Right lung (tissue), 10 donors: Measurements from ENCODE around the gene RMRP. TPM values are rescaled to one million over a fixed set of nuclear protein-coding genes. Genes with fewer than 3 reads are reported as not detected.
A peak's percentile ranks its signal among the peaks of the same experiment; 100 is the strongest.

Experiments used
- DNase-seq, 2 donors: peaks; one replicate each; pipeline ENCODE4 v3.0.0-alpha.2; 2013
- long read RNA-seq, 8 donors: transcript quantifications; one replicate each; lab custom pipeline, GENCODE V29; 2026
- polyA plus RNA-seq, 5 donors: library from polyadenylated mRNA; unstranded; fragments of 120-200 nt; gene quantifications; one replicate each; pipeline versions ENCODE4 v1.2.1 to v1.2.3, GENCODE V29; 2013; ENCODE audit warnings: inconsistent platforms in 1 of 5, low replicate concordance in 1 of 5; ENCODE audit not compliant: insufficient read length in 5 of 5, insufficient read depth in 1 of 5

Gene RMRP
- polyA plus RNA-seq = 1 to 10 TPM in 1 of 5 donors, not detected in 4; 4.1 TPM
- long read RNA-seq, donor 1 = 0 reads
- long read RNA-seq, donor 2 = 0 reads
- long read RNA-seq, donor 3 = 0 reads
- long read RNA-seq, donor 4 = 0 reads
- long read RNA-seq, donor 5 = 0 reads
- long read RNA-seq, donor 6 = 0 reads
- long read RNA-seq, donor 7 = 0 reads
- long read RNA-seq, donor 8 = 0 reads

DNA sequence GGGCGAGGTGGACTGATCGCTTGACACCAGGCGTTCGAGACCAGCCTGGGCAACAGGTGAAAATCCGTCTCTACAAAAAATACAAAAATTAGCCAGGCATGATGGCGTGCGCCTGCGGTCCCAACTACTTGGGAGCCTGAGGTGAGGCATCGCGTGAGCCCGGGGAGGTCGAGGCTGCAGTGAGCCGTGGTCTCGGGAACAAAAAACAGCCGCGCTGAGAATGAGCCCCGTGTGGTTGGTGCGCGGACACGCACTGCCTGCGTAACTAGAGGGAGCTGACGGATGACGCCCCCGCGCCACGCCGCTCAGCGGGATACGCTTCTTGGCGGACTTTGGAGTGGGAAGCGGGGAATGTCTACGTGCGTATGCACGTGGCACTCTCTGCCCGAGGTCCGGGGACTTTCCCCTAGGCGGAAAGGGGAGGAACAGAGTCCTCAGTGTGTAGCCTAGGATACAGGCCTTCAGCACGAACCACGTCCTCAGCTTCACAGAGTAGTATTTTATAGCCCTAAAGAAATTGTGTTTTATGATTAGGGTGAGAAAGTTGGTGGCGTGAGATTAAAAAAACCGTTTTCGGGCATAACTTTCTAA is at the start of gene RMRP:
Gene RMRP, minus strand, starts transcription at position 474 of the 591 bp plus-strand sequence.
- DNase-seq = peak; percentile 98 to 99

GRCh38 chr9:35706951-35707350 is 49.1 kb upstream of the RMRP start:
- DNase-seq = no peak

DNA sequence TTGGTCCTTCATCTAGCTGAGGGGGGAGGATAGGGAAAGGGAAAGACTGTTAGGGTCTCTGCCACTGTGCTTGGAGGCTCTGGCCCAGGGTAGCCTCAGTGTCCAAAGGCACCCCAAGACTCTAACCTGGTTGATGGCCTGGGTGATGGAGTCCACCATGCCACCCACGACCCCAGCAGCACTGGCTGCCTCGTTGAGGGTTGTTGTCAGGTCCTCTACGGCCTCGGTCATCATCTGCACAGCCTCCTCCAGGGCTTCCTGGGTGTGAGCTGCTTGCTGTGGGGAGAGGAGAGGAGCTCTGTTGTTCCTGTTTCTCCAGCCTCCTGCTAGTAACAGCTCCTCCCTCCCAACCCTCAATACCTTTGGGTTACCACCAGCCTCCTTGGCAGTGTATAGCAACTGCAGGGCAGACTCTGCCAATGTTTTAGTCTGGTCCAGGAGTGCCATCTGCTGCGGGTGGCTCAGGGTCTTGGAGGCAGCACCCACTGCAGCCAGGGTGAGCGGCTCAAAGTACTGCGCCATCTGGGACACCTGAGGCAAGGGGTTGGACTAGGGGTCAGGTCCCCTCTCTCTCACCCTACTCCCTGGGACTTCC is 48.1 kb upstream of the RMRP start:
- no peak for DNase-seq

DNA sequence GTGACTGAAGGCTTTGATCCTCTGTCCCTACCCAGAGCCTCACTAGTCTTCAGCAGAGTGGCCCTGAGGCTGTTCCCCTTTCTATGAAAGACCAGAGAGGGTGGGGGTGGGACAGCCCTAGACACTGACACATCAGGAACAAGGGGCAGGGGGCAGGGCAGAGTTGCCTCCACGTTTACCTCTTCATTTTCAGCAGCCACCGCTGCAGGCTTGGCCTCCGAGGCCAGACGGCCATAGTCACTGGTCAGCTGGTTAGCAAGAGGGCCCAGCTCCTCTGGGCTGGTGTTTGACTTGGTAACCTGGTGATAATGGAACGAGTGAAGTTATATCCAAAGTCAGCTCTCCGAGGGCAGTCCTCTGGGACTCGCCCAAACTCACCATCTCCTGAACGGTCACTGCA is 47.6 kb upstream of the RMRP start:
- DNase-seq = no peak

- no peak for DNase-seq
These were observed 46.3 kb upstream of the RMRP start for GRCh38 chr9:35703906-35704672.

- no peak for DNase-seq
These were observed 44.9 kb upstream of the RMRP start for GRCh38 chr9:35702696-35703095.

DNA sequence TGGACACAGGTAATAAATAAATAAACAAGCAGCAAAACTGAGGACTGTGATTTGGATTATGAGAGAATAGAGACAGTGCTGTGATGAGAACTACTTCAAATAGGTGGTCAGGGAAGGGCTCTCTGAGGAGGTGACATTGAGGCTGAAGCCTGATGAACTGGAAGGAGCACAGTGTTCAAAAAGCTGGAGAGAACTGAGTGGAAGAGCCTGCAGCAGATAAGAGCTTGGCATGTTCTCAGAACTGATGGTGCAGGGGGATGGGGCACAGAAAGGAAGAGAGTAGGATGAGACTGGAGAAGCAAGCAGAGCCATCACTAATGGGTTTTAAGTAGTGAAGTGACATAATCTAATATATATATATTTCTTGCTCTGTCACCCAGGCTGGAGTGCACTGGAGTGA is 43.1 kb upstream of the RMRP start:
- DNase-seq = no peak

GRCh38 chr9:35700031-35700430 is 42.2 kb upstream of the RMRP start:
- DNase-seq = no peak

DNA sequence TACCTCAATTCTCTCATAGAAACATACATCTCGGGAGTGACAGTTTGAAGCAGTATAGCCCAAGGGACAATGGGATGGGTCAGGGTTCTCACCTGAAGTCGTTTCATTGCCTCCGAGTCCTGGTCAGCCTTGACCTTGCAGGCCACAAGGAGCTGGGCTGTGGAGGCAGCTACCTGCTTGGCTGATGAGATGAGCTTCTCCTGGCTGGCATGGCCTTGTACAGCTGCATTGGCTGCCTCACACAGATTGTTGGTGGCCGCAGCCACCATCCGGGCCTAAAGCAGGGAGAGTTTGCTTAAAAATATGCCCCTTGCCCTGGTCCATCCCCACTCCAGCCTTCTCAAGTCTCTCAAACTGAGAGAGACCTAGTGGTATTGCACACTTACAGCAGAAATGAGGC is 40.4 kb upstream of the RMRP start:
- no peak for DNase-seq

- no peak for DNase-seq
These were observed 39.7 kb upstream of the RMRP start for GRCh38 chr9:35697486-35697885.

GRCh38 chr9:35696520-35697215 is 38.8 kb upstream of the RMRP start:
- no peak for DNase-seq

GRCh38 chr9:35695943-35696401 is 38.2 kb upstream of the RMRP start:
- no peak for DNase-seq

DNA sequence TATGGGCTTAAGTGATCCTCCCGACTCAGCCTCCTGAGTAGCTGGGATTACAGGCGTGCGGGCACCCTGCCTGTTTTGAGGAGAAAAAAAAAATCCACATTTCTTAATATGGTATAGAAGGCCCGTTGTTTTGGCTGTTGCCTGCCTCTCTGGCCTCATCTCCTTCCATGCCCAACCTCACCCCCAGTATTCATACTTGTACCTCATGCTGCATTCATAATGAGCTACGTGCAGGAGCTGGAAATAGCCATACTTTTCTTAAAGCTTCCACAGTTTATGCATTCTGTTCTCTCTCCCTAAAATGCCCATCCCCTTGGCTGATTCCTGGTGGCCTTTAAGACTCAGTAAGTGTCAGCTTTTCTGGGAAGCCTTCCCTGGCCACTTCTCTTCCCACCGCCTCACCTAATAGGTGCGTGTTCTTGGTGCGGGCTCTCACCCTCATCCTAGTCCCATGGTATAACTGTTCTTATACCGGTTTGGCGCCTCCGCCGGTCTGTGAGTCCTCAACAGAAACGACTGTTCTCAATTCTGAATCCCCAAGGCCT is 34.0 kb upstream of the RMRP start:
- DNase-seq = no peak

DNA sequence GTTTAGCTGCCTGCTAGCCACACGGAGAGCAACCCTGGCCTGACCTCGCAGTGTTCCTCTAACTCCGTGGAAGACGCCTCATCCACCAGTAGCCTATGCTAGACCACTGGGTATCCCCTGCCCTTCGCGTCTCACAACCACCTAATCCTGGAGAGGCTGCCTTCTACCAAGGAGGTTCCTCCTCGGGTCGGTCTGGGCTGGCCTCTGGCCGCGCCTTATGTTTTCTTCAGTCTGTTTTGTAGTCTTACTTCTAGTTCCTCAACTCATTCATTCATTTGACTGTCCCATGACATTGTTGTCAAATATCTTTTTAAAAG is 33.5 kb upstream of the RMRP start:
- DNase-seq = no peak

DNA sequence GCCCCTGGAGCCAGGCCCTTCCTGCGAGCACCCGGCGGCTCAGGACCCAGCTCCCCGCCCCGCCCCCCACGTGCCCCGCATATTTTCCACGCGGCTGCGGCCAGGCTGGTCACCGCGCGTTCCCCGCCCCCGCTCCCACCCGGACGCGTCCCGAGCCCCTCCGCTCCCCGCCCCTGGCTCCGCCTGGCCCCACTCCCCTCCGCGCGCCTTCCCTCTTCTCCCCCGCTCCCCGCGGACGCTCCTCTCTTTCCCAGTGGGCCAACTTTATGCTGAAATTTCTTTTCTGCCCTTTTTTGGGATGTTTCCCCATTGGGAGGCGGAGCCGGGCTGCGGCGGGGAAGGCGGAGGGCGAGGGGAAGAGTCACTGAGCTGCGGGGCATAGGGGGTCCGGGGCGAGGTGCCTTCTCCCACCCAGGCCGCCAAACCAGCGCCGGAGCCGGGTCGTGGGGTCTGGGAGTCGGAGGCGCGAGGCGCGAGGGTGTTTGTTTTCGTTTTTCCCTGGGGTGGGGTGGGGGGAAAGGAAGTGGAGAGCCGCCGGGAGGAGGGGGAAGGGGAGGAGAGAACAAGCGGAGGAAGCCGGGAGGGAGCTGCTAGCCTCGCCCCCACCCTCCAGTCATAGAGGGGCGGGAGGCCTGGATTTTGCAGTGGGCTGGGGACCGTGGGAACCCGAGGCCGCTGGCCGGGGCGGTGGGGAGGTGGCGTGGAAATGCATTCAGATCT is 33.0 kb upstream of the RMRP start:
- DNase-seq = peak; percentile 79

GRCh38 chr9:35690294-35690613 is 32.4 kb upstream of the RMRP start:
- peak in 1 of 2 donors; percentile 45 for DNase-seq

- peak; percentile 79 to 82 for DNase-seq
These were observed 31.9 kb upstream of the RMRP start, which contains the start of gene TPM2 for GRCh38 chr9:35689542-35690293. TSS of gene TPM2 (minus strand) at chr9:35689925. CDS start at chr9:35689817, 108 bp downstream.

DNA sequence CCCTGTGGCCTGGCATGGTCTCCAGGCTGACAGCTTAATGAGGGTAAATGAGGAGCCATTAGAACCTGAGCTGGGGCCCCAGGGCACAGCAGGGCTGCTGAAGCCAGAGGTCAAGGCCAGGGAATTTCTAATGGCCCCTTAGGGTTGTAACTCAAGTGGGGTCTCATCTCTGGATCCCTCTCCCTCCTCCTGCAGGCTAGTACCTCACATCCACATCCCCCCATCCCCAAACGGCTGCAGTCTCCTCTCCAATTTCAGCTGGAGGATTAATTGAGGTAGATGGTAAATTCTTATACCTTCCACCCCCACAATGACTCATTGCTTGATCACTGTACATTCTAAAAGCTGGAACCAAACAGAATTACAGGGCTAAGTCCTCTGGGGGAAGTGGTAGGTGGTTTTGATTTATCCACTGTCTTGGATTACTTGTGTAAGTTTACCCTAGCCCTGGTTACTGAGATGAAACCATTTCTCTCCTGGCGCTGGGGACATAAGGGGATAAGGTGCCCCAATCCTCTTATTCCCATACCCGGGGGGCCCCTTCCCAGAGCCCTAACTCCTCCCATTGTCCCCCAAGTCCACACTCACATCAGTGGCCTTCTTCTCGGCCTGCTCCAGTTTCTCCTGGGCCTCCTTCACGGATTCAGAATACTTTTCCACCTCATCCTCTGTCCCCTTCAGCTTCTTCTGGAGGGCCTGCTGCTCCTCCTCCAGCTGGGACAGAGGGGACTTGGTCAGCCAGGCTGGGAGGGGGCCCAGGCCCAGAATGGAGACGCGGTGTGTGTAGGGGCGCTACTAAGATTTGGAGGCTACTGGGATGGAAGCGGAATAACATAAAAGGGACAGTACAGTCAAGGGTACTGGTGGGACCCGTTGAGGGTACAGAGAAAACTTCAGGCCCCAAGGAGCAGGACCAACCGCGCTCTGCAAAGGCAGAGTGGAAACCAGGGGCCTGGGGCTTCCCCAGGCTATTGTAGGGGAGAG is 31.0 kb upstream of the RMRP start:
- no peak for DNase-seq

GRCh38 chr9:35687972-35688557 is 30.2 kb upstream of the RMRP start:
- no peak for DNase-seq
